Articular chondrocyte of knee joint (primary cell): ENCODE results near the gene RIGI. TPM values are rescaled to one million over a fixed set of nuclear protein-coding genes. Genes with fewer than 3 reads are reported as not detected.

Experiments used
- total RNA-seq: library from RNA; depleted of rRNA; stranded (reverse); fragments of >200 nt; gene quantifications from 2 replicates; pipeline ENCODE4 v1.2.3, GENCODE V29; 2012

The RIGI gene
- total RNA-seq = 10.1 and 13.7 TPM in 2 replicates

GRCh38 chr9:32526041-32526706 lies at the start of gene RIGI:
Gene RIGI (minus strand): TSS chr9:32526196. CDS start chr9:32526166, 30 bp downstream.

GRCh38 chr9:32572900-32573523 lies 47.0 kb upstream of the RIGI start, which contains the start of gene NDUFB6:
Gene NDUFB6 (minus strand): TSS chr9:32573159. CDS start chr9:32573060, 99 bp downstream.

GRCh38 chr9:32552172-32552872 lies 26.3 kb upstream of the RIGI start, which contains the start of the genes SMIM27 and TOPORS:
Gene SMIM27 (plus strand): TSS chr9:32552327. CDS start chr9:32552435, 108 bp downstream.
Gene TOPORS (minus strand): TSS chr9:32552586. CDS start chr9:32552436, 150 bp downstream.

Other genes starting within 250 kb of the RIGI start
- gene ACO1, start 141.6 kb downstream of the RIGI start, total RNA-seq = 124 and 141 TPM in 2 replicates
- 1.7 and 2.1 TPM in 2 replicates for gene SMIM27, start 26.1 kb upstream of the RIGI start, total RNA-seq
- gene TOPORS, start 26.4 kb upstream of the RIGI start, total RNA-seq = 37.4 and 47.6 TPM in 2 replicates
- 43.6 and 48.0 TPM in 2 replicates for gene NDUFB6, start 47.0 kb upstream of the RIGI start, total RNA-seq
- under 0.01 TPM in 2 replicates for gene TAF1L, start 109.5 kb upstream of the RIGI start, total RNA-seq